WTC11 (cell line): ENCODE results near the gene ZNF557.

ENCODE experiments used
- CTCF ChIP-seq: fragments of 200-600 bp; IDR thresholded peaks from 2 replicates; pipeline ENCODE4 v1.8.0; 2022; ENCODE audit warnings: antibody characterized with exemption
- FOXJ3 ChIP-seq: sonication (generic); formaldehyde crosslinking; IDR thresholded peaks from 2 replicates; pipeline ENCODE4 v1.9.0; 2021; ENCODE audit warnings: missing genetic modification reagents, mild to moderate bottlenecking, borderline replicate concordance
- FOXP1 ChIP-seq: sonication (generic); formaldehyde crosslinking; IDR thresholded peaks from 2 replicates; pipeline ENCODE4 v1.8.0; 2022; ENCODE audit warnings: missing genetic modification reagents, mild to moderate bottlenecking, moderate library complexity, borderline replicate concordance
- MXD4 ChIP-seq: fragments of 250-450 bp; sonication (Bioruptor Pico); IDR thresholded peaks from 2 replicates; pipeline ENCODE4 v1.8.0; 2021; ENCODE audit warnings: mild to moderate bottlenecking, moderate library complexity, borderline replicate concordance
- NFYB ChIP-seq: sonication (generic); formaldehyde crosslinking; conservative IDR thresholded peaks from 2 replicates; pipeline ENCODE4 v1.8.0; 2022; ENCODE audit warnings: low read depth, missing genetic modification reagents
- ZBTB43 ChIP-seq: sonication (generic); formaldehyde crosslinking; IDR thresholded peaks from 2 replicates; pipeline ENCODE4 v1.8.1; 2023; ENCODE audit warnings: mild to moderate bottlenecking, missing genetic modification reagents
- TF ChIP-seq, protein P1 (sequence below): sonication (generic); formaldehyde crosslinking; IDR thresholded peaks from 2 replicates; pipeline ENCODE4 v1.8.1; 2022; ENCODE audit warnings: missing genetic modification reagents, borderline replicate concordance
- TF ChIP-seq, protein P2 (sequence below): sonication (generic); formaldehyde crosslinking; IDR thresholded peaks from 2 replicates; pipeline ENCODE4 v1.8.0; 2023; ENCODE audit warnings: missing genetic modification reagents, mild to moderate bottlenecking, borderline replicate concordance
- TF ChIP-seq, protein P3 (sequence below): sonication (generic); formaldehyde crosslinking; IDR thresholded peaks from 2 replicates; pipeline ENCODE4 v1.8.0; 2022; ENCODE audit warnings: mild to moderate bottlenecking, missing genetic modification reagents
- TF ChIP-seq, protein P4 (sequence below): sonication (generic); formaldehyde crosslinking; conservative IDR thresholded peaks from 2 replicates; pipeline ENCODE4 v1.8.1; 2023; ENCODE audit warnings: mild to moderate bottlenecking, low read depth, missing genetic modification reagents, moderate library complexity
- TF ChIP-seq, protein P5 (sequence below): sonication (generic); formaldehyde crosslinking; IDR thresholded peaks from 2 replicates; pipeline ENCODE4 v1.8.1; 2022; ENCODE audit warnings: low read depth, missing genetic modification reagents, borderline replicate concordance

DNA sequence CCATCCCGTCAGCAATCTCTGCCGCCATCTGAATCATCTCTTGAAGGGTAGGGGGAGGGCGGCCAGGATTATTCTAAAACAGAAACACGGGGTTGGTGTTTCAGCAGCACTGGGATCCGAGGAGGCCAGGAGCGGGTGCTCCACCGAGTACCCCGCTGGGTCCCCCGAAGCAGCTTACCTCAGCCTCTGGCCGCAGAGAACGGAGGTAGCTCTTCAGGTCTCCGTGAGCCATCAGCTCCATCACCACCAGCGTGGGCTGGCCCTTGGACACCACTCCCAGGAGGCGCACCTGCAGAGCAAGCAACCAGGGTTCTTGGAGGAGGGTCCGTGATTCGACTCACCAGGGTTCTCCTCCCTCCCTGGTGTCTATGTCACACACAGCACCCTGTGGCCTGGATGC is 53.2 kb downstream of the ZNF557 start:
- TF ChIP-seq CTCF (no peak), FOXP1 (CRISPR knock-in tag) (no peak), NFYB (CRISPR knock-in tag) (no peak), ZBTB43 (CRISPR knock-in tag) (no peak), FOXJ3 (CRISPR knock-in tag) (no peak), MXD4 (no peak)
- TF ChIP-seq, protein P1, sequence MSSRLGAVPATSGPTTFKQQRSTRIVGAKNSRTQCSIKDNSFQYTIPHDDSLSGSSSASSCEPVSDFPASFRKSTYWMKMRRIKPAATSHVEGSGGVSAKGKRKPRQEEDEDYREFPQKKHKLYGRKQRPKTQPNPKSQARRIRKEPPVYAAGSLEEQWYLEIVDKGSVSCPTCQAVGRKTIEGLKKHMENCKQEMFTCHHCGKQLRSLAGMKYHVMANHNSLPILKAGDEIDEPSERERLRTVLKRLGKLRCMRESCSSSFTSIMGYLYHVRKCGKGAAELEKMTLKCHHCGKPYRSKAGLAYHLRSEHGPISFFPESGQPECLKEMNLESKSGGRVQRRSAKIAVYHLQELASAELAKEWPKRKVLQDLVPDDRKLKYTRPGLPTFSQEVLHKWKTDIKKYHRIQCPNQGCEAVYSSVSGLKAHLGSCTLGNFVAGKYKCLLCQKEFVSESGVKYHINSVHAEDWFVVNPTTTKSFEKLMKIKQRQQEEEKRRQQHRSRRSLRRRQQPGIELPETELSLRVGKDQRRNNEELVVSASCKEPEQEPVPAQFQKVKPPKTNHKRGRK (CRISPR knock-in tag), result no peak
- TF ChIP-seq, protein P2, sequence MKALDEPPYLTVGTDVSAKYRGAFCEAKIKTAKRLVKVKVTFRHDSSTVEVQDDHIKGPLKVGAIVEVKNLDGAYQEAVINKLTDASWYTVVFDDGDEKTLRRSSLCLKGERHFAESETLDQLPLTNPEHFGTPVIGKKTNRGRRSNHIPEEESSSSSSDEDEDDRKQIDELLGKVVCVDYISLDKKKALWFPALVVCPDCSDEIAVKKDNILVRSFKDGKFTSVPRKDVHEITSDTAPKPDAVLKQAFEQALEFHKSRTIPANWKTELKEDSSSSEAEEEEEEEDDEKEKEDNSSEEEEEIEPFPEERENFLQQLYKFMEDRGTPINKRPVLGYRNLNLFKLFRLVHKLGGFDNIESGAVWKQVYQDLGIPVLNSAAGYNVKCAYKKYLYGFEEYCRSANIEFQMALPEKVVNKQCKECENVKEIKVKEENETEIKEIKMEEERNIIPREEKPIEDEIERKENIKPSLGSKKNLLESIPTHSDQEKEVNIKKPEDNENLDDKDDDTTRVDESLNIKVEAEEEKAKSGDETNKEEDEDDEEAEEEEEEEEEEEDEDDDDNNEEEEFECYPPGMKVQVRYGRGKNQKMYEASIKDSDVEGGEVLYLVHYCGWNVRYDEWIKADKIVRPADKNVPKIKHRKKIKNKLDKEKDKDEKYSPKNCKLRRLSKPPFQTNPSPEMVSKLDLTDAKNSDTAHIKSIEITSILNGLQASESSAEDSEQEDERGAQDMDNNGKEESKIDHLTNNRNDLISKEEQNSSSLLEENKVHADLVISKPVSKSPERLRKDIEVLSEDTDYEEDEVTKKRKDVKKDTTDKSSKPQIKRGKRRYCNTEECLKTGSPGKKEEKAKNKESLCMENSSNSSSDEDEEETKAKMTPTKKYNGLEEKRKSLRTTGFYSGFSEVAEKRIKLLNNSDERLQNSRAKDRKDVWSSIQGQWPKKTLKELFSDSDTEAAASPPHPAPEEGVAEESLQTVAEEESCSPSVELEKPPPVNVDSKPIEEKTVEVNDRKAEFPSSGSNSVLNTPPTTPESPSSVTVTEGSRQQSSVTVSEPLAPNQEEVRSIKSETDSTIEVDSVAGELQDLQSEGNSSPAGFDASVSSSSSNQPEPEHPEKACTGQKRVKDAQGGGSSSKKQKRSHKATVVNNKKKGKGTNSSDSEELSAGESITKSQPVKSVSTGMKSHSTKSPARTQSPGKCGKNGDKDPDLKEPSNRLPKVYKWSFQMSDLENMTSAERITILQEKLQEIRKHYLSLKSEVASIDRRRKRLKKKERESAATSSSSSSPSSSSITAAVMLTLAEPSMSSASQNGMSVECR (CRISPR knock-in tag), result no peak
- TF ChIP-seq, protein P3, sequence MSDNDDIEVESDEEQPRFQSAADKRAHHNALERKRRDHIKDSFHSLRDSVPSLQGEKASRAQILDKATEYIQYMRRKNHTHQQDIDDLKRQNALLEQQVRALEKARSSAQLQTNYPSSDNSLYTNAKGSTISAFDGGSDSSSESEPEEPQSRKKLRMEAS (CRISPR knock-in tag), result no peak
- TF ChIP-seq, protein P4, sequence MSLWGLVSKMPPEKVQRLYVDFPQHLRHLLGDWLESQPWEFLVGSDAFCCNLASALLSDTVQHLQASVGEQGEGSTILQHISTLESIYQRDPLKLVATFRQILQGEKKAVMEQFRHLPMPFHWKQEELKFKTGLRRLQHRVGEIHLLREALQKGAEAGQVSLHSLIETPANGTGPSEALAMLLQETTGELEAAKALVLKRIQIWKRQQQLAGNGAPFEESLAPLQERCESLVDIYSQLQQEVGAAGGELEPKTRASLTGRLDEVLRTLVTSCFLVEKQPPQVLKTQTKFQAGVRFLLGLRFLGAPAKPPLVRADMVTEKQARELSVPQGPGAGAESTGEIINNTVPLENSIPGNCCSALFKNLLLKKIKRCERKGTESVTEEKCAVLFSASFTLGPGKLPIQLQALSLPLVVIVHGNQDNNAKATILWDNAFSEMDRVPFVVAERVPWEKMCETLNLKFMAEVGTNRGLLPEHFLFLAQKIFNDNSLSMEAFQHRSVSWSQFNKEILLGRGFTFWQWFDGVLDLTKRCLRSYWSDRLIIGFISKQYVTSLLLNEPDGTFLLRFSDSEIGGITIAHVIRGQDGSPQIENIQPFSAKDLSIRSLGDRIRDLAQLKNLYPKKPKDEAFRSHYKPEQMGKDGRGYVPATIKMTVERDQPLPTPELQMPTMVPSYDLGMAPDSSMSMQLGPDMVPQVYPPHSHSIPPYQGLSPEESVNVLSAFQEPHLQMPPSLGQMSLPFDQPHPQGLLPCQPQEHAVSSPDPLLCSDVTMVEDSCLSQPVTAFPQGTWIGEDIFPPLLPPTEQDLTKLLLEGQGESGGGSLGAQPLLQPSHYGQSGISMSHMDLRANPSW (CRISPR knock-in tag), result no peak
- TF ChIP-seq, protein P5, sequence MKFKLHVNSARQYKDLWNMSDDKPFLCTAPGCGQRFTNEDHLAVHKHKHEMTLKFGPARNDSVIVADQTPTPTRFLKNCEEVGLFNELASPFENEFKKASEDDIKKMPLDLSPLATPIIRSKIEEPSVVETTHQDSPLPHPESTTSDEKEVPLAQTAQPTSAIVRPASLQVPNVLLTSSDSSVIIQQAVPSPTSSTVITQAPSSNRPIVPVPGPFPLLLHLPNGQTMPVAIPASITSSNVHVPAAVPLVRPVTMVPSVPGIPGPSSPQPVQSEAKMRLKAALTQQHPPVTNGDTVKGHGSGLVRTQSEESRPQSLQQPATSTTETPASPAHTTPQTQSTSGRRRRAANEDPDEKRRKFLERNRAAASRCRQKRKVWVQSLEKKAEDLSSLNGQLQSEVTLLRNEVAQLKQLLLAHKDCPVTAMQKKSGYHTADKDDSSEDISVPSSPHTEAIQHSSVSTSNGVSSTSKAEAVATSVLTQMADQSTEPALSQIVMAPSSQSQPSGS, result no peak
